ENCODE results near the gene MAX. TPM values are rescaled to one million over a fixed set of nuclear protein-coding genes. Genes with fewer than 3 reads are reported as not detected.
"Not testable (repeated sequence)": the region's sequence is repeated elsewhere in the genome, so short reads cannot be mapped to it uniquely, and the experiment has no call there.

Gene MAX
- total and polyA plus RNA-seq, 3 donors from 2014 or later = 53.1 to 56.7 (median 56.4) TPM

DNA sequence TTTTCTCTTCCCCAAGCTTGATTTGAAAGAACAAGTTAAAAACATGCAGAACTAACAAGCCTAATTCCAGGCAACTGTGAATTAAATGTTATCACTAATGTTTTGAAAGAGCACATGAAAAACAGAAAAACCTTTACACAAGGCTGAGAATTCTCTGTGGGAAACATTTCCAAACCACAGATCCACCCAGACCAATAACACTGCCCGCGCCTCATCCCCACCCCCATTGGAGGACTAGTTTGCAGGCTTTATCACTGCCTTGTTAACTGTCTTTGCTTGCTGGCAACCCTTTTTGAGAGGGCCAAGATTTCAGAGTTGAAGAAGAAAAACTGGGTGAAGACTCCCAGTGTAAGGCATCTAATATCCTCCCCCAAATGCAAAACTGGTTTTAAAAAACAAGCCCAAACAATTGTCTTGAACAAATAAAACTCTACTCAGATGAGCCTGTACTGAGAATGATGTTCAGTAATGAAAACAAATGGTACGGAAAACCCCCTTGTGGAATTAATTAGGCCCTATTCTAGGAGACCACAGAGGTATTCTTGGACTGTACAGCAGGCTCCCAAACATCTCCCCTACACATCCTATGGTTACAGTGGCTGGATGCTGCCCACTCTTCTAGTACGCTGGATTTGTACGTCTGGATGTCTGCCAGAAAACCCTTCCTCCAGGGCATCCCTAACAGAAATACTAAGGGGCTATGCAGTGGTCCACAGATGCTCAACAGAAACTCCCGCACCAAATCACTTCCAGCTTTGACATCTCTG, 5.8 kb downstream of the MAX start:
- H3K27me3 ChIP-seq = no peaks in the 10 kb centered on the region
- intact Hi-C loops (cut with DNase I; ENCODE audit: low total_unique reads) = loop anchor here (10.0 kb wide), 1 partner anchor 332 kb away; no protein-coding TSS in a partner anchor
- no peak for DNase-seq
- WGBS, 2 donors = 56 to 66% methylated on average over 6 of the region's 6 CpGs
- no peaks in the 10 kb centered on the region for H3K36me3 ChIP-seq (ENCODE audit: low read depth, missing control alignments)
- H3K4me3 ChIP-seq = no peak overlapping the region
- H3K27ac ChIP-seq = peak overlapping the region in 1 of 2 donors; percentile 60
- H3K9me3 ChIP-seq = no peaks in the 10 kb centered on the region
- peaks cover 32% of the 10 kb centered on the region for H3K4me1 ChIP-seq
- no peak for TF ChIP-seq POLR2A (IDR thresholded peaks at IDR 0.05)
- TF ChIP-seq, protein P1, sequence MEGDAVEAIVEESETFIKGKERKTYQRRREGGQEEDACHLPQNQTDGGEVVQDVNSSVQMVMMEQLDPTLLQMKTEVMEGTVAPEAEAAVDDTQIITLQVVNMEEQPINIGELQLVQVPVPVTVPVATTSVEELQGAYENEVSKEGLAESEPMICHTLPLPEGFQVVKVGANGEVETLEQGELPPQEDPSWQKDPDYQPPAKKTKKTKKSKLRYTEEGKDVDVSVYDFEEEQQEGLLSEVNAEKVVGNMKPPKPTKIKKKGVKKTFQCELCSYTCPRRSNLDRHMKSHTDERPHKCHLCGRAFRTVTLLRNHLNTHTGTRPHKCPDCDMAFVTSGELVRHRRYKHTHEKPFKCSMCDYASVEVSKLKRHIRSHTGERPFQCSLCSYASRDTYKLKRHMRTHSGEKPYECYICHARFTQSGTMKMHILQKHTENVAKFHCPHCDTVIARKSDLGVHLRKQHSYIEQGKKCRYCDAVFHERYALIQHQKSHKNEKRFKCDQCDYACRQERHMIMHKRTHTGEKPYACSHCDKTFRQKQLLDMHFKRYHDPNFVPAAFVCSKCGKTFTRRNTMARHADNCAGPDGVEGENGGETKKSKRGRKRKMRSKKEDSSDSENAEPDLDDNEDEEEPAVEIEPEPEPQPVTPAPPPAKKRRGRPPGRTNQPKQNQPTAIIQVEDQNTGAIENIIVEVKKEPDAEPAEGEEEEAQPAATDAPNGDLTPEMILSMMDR (IDR thresholded peaks at IDR 0.05) = no peak

DNA sequence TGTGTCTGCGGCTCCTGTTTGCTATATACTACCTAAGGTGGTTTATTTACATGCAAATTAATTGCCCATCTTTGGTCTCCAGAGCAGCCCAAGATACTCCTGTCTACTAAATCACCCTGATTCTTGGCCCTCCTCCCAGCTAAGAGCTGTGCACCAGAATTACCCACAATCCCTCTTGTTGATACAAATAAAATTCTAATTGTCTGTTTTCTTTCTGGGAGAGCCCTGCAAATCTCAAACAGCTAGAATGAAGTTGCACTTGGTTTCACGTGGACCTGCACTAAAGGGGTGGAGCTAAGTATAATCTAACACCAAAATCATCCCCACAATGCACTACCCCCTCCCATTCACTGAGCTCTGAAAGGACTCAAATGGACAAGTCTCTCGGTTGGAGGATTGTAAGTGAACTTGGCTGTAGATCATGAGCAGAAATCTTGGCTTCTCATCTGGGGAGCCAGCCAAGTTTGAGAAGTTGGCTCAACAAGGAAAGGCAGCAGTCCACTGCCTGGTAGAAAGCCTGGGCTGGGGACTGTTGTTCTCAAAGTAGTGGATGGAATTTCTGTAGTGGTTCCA, 6.6 kb downstream of the MAX start:
- TF ChIP-seq POLR2A (IDR thresholded peaks at IDR 0.05) = no peak
- TF ChIP-seq, protein P1 (IDR thresholded peaks at IDR 0.05) = no peak
- WGBS, 2 donors = 47 to 64% methylated on average over 3 of the region's 3 CpGs
- no peaks in the 10 kb centered on the region for H3K36me3 ChIP-seq (ENCODE audit: low read depth, missing control alignments)
- DNase-seq = peak; percentile 58
- H3K27me3 ChIP-seq = no peaks in the 10 kb centered on the region
- peak overlapping the region in 1 of 2 donors; percentile 60 for H3K27ac ChIP-seq
- intact Hi-C loops (cut with DNase I; ENCODE audit: low total_unique reads) = loop anchor here (10.0 kb wide), 1 partner anchor 331 kb away; no protein-coding TSS in a partner anchor
- H3K9me3 ChIP-seq = no peaks in the 10 kb centered on the region
- H3K4me1 ChIP-seq = peaks cover 26% of the 10 kb centered on the region
- no peak overlapping the region for H3K4me3 ChIP-seq

DNA sequence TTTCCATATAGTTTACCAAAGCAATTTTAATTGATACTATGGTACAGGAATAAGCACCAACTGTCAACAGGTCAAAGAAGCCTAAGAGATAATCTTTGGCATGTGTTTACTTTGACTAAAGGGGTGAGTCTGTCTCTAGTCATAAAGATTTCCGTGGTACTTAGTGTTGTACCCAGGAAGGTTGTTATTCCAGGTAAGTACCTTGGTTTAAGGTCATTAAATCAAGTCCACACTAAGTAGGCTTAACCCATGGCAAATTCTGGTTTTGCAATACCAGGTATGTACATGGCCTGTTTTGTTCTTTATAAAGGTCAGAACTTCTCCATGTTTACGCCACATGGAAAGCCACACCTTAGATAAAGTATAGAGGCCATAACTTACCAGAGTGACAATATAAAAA, 10.0 kb downstream of the MAX start:
- Histone ChIP-seq H3K4me3 (no peak overlapping the region), H3K27me3 (no peaks in the 10 kb centered on the region), H3K9me3 (no peaks in the 10 kb centered on the region), H3K4me1 (peaks cover 22% of the 10 kb centered on the region), H3K27ac (no peak overlapping the region), H3K36me3 (ENCODE audit: low read depth, missing control alignments) (no peaks in the 10 kb centered on the region)
- intact Hi-C loops (cut with DNase I; ENCODE audit: low total_unique reads) = loop anchor here (10.0 kb wide), 1 partner anchor 328 kb away; no protein-coding TSS in a partner anchor
- TF ChIP-seq, protein P1 (IDR thresholded peaks at IDR 0.05) = no peak
- no peak for TF ChIP-seq POLR2A (IDR thresholded peaks at IDR 0.05)
- WGBS, 2 donors = 89 to 97% methylated on average over 2 of the region's 2 CpGs
- no peak for DNase-seq

DNA sequence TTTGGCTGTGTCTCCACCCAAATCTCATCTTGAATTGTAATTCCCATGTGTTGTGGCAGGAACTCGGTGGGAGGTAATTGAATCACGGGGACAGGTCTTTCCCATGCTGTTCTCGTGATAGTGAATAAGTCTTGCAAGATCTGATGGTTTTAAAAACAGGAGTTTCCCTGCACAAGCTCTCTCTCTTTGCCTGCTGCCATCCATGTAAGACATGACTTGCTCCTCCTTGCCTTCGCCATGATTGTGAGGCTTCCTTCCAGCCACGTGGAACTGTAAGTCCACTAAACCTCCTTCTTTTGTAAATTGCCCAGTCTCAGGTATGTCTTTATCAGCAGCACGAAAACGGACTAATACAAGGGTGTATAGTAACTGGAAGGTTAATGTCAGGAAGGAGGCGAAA, 14.5 kb downstream of the MAX start:
- H3K36me3 ChIP-seq (ENCODE audit: low read depth, missing control alignments); H3K27me3 ChIP-seq; H3K4me3 ChIP-seq; H3K9me3 ChIP-seq; H3K27ac ChIP-seq; DNase-seq; H3K4me1 ChIP-seq; intact Hi-C loops (cut with DNase I; ENCODE audit: low total_unique reads): not testable (repeated sequence)
- 89 to 97% methylated on average over 8 of the region's 8 CpGs for WGBS, 2 donors

DNA sequence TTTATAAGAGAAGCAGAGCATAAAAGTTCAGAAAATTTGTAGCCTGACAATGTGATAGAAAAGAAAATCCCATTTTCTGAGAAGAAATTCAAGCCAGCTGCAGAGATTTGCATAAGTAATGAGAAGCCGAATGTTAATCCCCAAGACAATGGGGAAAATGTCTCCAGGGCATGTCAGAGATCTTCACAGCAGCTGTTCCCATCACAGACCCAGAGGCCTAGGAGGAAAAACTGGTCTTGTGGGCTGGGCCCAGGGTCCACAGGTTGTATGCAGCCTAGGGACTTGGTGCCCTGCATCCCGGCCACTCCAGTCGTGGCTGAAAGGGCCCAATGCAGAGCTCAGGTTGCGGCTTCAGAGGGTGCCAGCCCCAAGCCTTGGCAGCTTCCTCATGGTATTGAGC, 15.6 kb downstream of the MAX start:
- H3K4me1 ChIP-seq = peaks cover 14% of the 10 kb centered on the region
- intact Hi-C loops (cut with DNase I; ENCODE audit: low total_unique reads); H3K27me3 ChIP-seq; H3K27ac ChIP-seq; H3K9me3 ChIP-seq; H3K36me3 ChIP-seq (ENCODE audit: low read depth, missing control alignments); DNase-seq; H3K4me3 ChIP-seq: not testable (repeated sequence)
- 95 to 97% methylated on average over 3 to 4 of the region's 4 CpGs for WGBS, 2 donors
